Endodermal cell (in vitro differentiated cells): ENCODE measurements around the gene C8G. TPM values are rescaled to one million over a fixed set of nuclear protein-coding genes. Genes with fewer than 3 reads are reported as not detected.

Experiments used
- DNase-seq: peaks from one replicate; pipeline ENCODE4 v3.0.0-alpha.2; 2017
- H3K27ac ChIP-seq: 2 replicates; pipeline ENCODE4 v1.5.1; 2013; ENCODE audit warnings: mild to moderate bottlenecking, low read depth, low read length, moderate library complexity
- H3K27me3 ChIP-seq: 2 replicates; pipeline ENCODE4 v1.6.1; 2013; ENCODE audit warnings: mild to moderate bottlenecking, low read length, moderate library complexity; ENCODE audit not compliant: insufficient read depth, control insufficient read depth, poor library complexity, severe bottlenecking
- H3K36me3 ChIP-seq: 2 replicates; pipeline ENCODE4 v1.7.0; 2013; ENCODE audit warnings: mild to moderate bottlenecking, low read length, moderate library complexity; ENCODE audit not compliant: control insufficient read depth, insufficient read depth
- H3K4me1 ChIP-seq: one replicate; pipeline ENCODE4 v1.7.0; 2013; ENCODE audit warnings: low read length; ENCODE audit not compliant: control insufficient read depth, insufficient read depth
- H3K4me3 ChIP-seq: 2 replicates; pipeline ENCODE4 v1.5.1; 2013; ENCODE audit warnings: mild to moderate bottlenecking, low read length, moderate library complexity
- H3K9ac ChIP-seq: 2 replicates; pipeline ENCODE4 v1.6.1; 2013; ENCODE audit warnings: mild to moderate bottlenecking, low read length, moderate library complexity; ENCODE audit not compliant: poor library complexity, severe bottlenecking; ENCODE audit errors: extremely low read depth
- H3K9me3 ChIP-seq: 2 replicates; pipeline ENCODE4 v1.6.1; 2013; ENCODE audit warnings: mild to moderate bottlenecking, low read length, moderate library complexity; ENCODE audit not compliant: control insufficient read depth
- H3K27ac Mint-ChIP-seq: 2 replicates; pipeline ENCODE4 v1.8.0; 2020; ENCODE audit warnings: mixed read lengths
- H3K27me3 Mint-ChIP-seq: 2 replicates; pipeline ENCODE4 v1.8.0; 2021; ENCODE audit warnings: mild to moderate bottlenecking, mixed read lengths; ENCODE audit not compliant: insufficient read depth
- H3K36me3 Mint-ChIP-seq: 2 replicates; pipeline ENCODE4 v1.8.0; 2020; ENCODE audit warnings: low read depth, mixed read lengths
- H3K4me1 Mint-ChIP-seq: 2 replicates; pipeline ENCODE4 v1.8.0; 2020; ENCODE audit warnings: mixed read lengths
- H3K4me3 Mint-ChIP-seq: 2 replicates; pipeline ENCODE4 v1.8.0; 2020; ENCODE audit warnings: mild to moderate bottlenecking, moderate library complexity, mixed read lengths
- H3K9me3 Mint-ChIP-seq: 2 replicates; pipeline ENCODE4 v1.8.0; 2020; ENCODE audit warnings: mild to moderate bottlenecking, mixed read lengths
- WGBS, 2 experiments: methylation state at CpG; one replicate each; pipeline versions ENCODE4 v1.1.5 to v1.1.7; 2013; ENCODE audit warnings: missing lambda C conversion rate in 2 of 2, mixed read lengths in 1 of 2; ENCODE audit not compliant: insufficient coverage in 1 of 2, insufficient read length in 1 of 2; 5-methylcytosine and 5-hydroxymethylcytosine counted together
- total RNA-seq, 2 donors: library from RNA; stranded (reverse); fragmentation: NEBNext Ultra II Directional in 1 of 2; extraction: Animal tissue kit (Norgen Biotek cat#: 25700) in 1 of 2; gene quantifications; 2 replicates in 1 of 2; 3 replicates in 1 of 2; pipeline ENCODE4 v1.2.1, GENCODE V29; 2021
- TF ChIP-seq, protein P1 (sequence below): fragments of 200-600 bp; sonication (generic); conservative IDR thresholded peaks from 2 replicates; pipeline ENCODE4 v1.5.0; 2021; ENCODE audit warnings: antibody characterized with exemption, mild to moderate bottlenecking

The C8G gene
- total RNA-seq, 2 donors from 2014 or later: 1.2 to 1.6 TPM

DNA sequence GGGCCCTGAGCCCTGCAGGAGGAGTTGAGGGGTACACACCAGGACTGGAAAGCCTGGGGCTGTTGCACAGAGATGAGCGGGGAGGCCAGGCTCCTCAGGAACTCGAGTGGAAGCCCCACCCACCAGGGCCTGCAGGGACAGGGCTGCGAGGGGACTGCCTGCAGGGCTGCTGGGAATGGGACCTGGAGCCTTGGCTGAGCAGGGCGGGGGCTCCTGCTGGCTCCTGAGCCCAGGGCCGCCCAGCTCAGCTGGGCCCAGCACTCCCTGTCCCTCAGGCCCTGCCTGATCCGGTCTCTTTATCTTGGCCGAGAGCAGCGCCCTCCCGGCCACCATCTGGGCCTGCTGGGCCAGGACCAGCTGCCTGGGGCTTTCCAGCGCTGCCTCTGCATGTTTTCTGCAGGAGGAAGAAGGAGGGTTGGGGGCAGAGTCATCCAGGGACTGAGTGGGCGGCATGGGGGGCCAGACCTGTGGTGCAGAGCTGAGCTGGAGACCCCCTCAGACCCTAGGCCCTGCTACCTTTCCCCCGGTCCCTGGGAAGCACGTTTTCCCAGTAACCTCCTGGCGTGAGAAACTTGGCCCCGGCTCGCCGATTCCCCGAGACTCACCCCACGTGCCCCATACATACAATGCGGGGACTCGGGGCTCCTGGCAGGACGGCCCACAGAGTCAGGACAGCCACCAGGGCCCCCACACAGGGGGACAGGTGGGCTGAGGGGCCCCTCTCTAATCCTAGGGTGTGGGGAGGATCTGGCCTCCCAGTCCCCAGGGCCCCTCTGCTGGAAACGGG lies 16.4 kb downstream of the C8G start:
- Histone ChIP-seq H3K9me3 (no peaks in the 10 kb centered on the region), H3K27ac (no peak overlapping the region), H3K36me3 (no peaks in the 10 kb centered on the region), H3K4me3 (no peak overlapping the region), H3K4me1 (no peaks in the 10 kb centered on the region), H3K27me3 (no peaks in the 10 kb centered on the region), H3K9ac (no peak overlapping the region)
- Mint-ChIP-seq H3K36me3 (no peaks in the 10 kb centered on the region), H3K4me1 (peaks cover 8% of the 10 kb centered on the region), H3K9me3 (no peaks in the 10 kb centered on the region), H3K27me3 (peaks cover 1% of the 10 kb centered on the region), H3K27ac (no peak overlapping the region), H3K4me3 (no peak overlapping the region)
- 89 to 93% methylated on average over 11 to 23 of the region's 23 CpGs for WGBS, 2 experiments
- TF ChIP-seq, protein P1, sequence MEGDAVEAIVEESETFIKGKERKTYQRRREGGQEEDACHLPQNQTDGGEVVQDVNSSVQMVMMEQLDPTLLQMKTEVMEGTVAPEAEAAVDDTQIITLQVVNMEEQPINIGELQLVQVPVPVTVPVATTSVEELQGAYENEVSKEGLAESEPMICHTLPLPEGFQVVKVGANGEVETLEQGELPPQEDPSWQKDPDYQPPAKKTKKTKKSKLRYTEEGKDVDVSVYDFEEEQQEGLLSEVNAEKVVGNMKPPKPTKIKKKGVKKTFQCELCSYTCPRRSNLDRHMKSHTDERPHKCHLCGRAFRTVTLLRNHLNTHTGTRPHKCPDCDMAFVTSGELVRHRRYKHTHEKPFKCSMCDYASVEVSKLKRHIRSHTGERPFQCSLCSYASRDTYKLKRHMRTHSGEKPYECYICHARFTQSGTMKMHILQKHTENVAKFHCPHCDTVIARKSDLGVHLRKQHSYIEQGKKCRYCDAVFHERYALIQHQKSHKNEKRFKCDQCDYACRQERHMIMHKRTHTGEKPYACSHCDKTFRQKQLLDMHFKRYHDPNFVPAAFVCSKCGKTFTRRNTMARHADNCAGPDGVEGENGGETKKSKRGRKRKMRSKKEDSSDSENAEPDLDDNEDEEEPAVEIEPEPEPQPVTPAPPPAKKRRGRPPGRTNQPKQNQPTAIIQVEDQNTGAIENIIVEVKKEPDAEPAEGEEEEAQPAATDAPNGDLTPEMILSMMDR: no peak
- DNase-seq: no peak

DNA sequence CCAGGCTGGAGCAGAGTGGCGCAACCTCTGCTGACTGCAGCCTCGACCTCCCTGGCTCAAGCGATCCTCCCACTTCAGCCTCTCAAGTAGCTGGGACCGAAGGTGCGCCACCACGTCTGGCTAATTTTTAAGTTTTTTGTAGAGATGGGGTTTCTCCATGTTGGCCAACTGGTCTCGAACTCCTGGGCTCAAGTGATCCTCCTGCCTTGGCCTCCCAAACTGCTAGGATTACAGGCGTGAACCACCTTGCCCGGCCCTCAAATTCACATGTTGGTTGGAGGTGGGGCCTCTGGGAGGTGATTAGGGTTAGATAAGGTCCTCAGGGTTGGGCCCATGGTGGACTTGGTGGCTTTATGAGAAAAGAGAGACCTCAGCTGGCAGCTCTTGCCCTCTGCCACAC lies 17.1 kb downstream of the C8G start:
- WGBS, 2 experiments: 83 to 95% methylated on average over 6 to 9 of the region's 9 CpGs
- peaks cover 8% of the 10 kb centered on the region for H3K4me1 Mint-ChIP-seq

DNA sequence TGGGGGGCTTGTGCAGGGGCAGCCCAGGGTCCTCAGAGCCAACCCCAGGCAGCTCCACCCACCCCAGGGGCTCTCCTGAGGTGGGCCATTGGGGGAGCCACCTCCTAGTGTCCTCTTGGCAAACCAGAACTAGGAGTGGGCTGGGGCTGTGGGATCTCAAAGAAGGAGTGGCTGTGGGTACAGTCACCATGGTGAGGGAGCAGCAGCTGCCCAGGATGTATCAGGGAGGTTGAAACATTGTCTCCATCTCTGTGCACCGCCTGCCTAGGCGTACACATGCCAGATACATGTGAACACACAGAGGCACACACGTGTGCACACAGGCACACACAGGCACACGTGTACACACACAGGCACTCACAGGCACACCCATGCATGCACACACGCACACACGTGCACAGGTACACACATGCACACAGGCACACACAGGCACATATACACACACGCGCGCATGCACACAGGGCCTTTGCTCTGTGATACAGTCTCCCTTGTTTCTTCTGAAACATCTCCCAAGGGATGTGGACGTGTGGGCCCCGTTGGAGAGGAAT lies 17.7 kb downstream of the C8G start:
- DNase-seq: no peak
- H3K4me1 ChIP-seq: no peaks in the 10 kb centered on the region
- H3K9me3 ChIP-seq: no peaks in the 10 kb centered on the region
- H3K9ac ChIP-seq: no peak overlapping the region
- no peaks in the 10 kb centered on the region for H3K27me3 ChIP-seq
- H3K36me3 ChIP-seq: no peaks in the 10 kb centered on the region
- H3K27ac Mint-ChIP-seq: no peak overlapping the region
- no peaks in the 10 kb centered on the region for H3K36me3 Mint-ChIP-seq
- no peak overlapping the region for H3K27ac ChIP-seq
- no peak overlapping the region for H3K4me3 Mint-ChIP-seq
- H3K9me3 Mint-ChIP-seq: no peaks in the 10 kb centered on the region
- H3K27me3 Mint-ChIP-seq: peaks cover 1% of the 10 kb centered on the region
- H3K4me3 ChIP-seq: no peak overlapping the region
- H3K4me1 Mint-ChIP-seq: peaks cover 8% of the 10 kb centered on the region
- 91 to 100% methylated on average over 6 to 11 of the region's 11 CpGs for WGBS, 2 experiments
- TF ChIP-seq, protein P1: no peak

More for the DNA sequence above, 17.1 kb downstream of the C8G start:
- Histone ChIP-seq H3K9me3 (no peaks in the 10 kb centered on the region), H3K36me3 (no peaks in the 10 kb centered on the region), H3K9ac (no peak overlapping the region), H3K4me3 (no peak overlapping the region), H3K27ac (no peak overlapping the region), H3K4me1 (no peaks in the 10 kb centered on the region), H3K27me3 (no peaks in the 10 kb centered on the region)
- no peak overlapping the region for H3K27ac Mint-ChIP-seq
- TF ChIP-seq, protein P1: no peak
- H3K27me3 Mint-ChIP-seq: peaks cover 1% of the 10 kb centered on the region
- no peak overlapping the region for H3K4me3 Mint-ChIP-seq
- no peaks in the 10 kb centered on the region for H3K9me3 Mint-ChIP-seq
- no peaks in the 10 kb centered on the region for H3K36me3 Mint-ChIP-seq
- no peak for DNase-seq
